ENCODE data around the gene PRKN. TPM values are rescaled to one million over a fixed set of nuclear protein-coding genes. Genes with fewer than 3 reads are reported as not detected.

Gene PRKN
- total and polyA plus RNA-seq, 2 donors (not counting 3 experiments of a cell fraction or from before 2014, with no cell fraction given), result 0.06 TPM; not detected in 1

DNA sequence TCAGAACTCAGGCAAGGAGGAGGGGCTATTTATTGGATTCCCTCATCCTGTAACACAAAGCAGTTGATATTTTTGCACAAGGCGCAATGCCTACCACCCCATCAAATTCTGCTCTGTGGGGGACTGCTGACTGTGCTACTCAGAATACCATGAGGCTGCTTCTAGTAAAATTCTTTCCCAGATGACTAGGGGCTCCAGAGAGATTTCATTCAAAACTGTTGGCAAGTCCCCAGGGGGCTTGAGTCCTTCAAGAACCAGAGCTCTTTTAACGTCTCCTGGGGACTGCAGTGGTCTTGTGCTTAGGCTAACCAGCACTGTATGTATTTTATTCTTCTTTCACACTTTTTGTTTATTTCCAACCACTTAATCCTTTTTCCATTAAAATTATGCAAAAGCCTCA, 1087.8 kb downstream of the PRKN start:
- Histone ChIP-seq H3K9ac (replicated peaks; ENCODE audit: extremely low read depth, insufficient read depth, low read length) (no peak overlapping the region), H3K4me2 (ENCODE audit: insufficient read depth, low read length) (no peak overlapping the region), H3K27me3 (ENCODE audit: control insufficient read depth in 2 of 2, insufficient read depth in 2 of 2, low read length in 2 of 2) (no peaks in the 10 kb centered on the region), H3K79me2 (ENCODE audit: control insufficient read depth, insufficient read depth, low read length) (no peaks in the 10 kb centered on the region), H2AFZ (ENCODE audit: low read depth, low read length) (no peak overlapping the region), H3K9me3 (replicated peaks; ENCODE audit: control insufficient read depth, insufficient read depth, low read length) (no peaks in the 10 kb centered on the region), H3K27ac (ENCODE audit: insufficient read depth, low read depth, low read length) (no peak overlapping the region), H3K4me3 (replicated peaks in 1 of 3; ENCODE audit: insufficient read depth in 1 of 3, low read depth in 1 of 3, low read length in 3 of 3) (no peak overlapping the region), H4K20me1 (replicated peaks; ENCODE audit: control insufficient read depth, extremely low read depth, insufficient read depth, low read length) (no peaks in the 10 kb centered on the region), H3K4me1 (ENCODE audit: control insufficient read depth, extremely low read depth, insufficient read depth, low read length) (no peaks in the 10 kb centered on the region), H3K36me3 (ENCODE audit: control insufficient read depth in 2 of 2, extremely low read depth in 1 of 2, insufficient read depth in 2 of 2, low read length in 2 of 2) (no peaks in the 10 kb centered on the region), H3K9me1 (replicated peaks; ENCODE audit: control insufficient read depth, extremely low read depth, insufficient read depth, low read length) (no peaks in the 10 kb centered on the region)
- CTCF ChIA-PET, result no interaction called here
- POLR2A ChIA-PET, result no interaction called here
- dilution Hi-C loops (cut with MboI; ENCODE audit: extremely low pct_ligation_motif_present, low sequenced_read_pairs), result no loop called here
- TF ChIP-seq, protein P1, sequence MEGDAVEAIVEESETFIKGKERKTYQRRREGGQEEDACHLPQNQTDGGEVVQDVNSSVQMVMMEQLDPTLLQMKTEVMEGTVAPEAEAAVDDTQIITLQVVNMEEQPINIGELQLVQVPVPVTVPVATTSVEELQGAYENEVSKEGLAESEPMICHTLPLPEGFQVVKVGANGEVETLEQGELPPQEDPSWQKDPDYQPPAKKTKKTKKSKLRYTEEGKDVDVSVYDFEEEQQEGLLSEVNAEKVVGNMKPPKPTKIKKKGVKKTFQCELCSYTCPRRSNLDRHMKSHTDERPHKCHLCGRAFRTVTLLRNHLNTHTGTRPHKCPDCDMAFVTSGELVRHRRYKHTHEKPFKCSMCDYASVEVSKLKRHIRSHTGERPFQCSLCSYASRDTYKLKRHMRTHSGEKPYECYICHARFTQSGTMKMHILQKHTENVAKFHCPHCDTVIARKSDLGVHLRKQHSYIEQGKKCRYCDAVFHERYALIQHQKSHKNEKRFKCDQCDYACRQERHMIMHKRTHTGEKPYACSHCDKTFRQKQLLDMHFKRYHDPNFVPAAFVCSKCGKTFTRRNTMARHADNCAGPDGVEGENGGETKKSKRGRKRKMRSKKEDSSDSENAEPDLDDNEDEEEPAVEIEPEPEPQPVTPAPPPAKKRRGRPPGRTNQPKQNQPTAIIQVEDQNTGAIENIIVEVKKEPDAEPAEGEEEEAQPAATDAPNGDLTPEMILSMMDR (IDR thresholded peaks at IDR 0.05; ENCODE audit: extremely low read depth in 1 of 2, insufficient read depth in 1 of 2, low read depth in 1 of 2, low read length in 2 of 2), result no peak
- TF ChIP-seq POLR2AphosphoS5 (IDR thresholded peaks at IDR 0.05; ENCODE audit: insufficient read depth, low read depth, low read length) (no peak), JUN (IDR thresholded peaks at IDR 0.05; ENCODE audit: borderline replicate concordance, insufficient read depth, insufficient read length, low read depth) (no peak), POLR2A (IDR thresholded peaks at IDR 0.05; ENCODE audit: low read depth, low read length) (no peak), EZH2 (IDR thresholded peaks at IDR 0.05; ENCODE audit: borderline replicate concordance, low read depth, low read length, severe bottlenecking) (no peak), GATA2 (IDR thresholded peaks at IDR 0.05; ENCODE audit: insufficient read depth, insufficient read length, low read depth, low read length) (no peak), MYC (IDR thresholded peaks at IDR 0.05; ENCODE audit: low read depth, low read length) (no peak), FOS (IDR thresholded peaks at IDR 0.05; ENCODE audit: borderline replicate concordance, insufficient read depth, low read length) (no peak)
- TF ChIP-seq, protein P2, sequence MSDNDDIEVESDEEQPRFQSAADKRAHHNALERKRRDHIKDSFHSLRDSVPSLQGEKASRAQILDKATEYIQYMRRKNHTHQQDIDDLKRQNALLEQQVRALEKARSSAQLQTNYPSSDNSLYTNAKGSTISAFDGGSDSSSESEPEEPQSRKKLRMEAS (IDR thresholded peaks at IDR 0.05; ENCODE audit: insufficient read depth, insufficient read length), result no peak
- no peak for FAIRE-seq
- intact Hi-C loops (cut with micrococcal nuclease), result no loop called here
- BruUV-seq (replicated peaks), result no TSS peak
- DNase-seq (ENCODE audit: low read depth, low spot score), result no peak

All from endothelial cell of umbilical vein (primary cell).